NOMO-1 (cell line): Measurements from ENCODE around the gene PPP1R3G.

ENCODE experiments used
- DNase-seq, 2 experiments: peaks; one replicate each; lab custom pipeline; 2025; ENCODE audit not compliant: unreplicated experiment in 2 of 2; lab: John Stamatoyannopoulos, UW

The PPP1R3G gene

DNA sequence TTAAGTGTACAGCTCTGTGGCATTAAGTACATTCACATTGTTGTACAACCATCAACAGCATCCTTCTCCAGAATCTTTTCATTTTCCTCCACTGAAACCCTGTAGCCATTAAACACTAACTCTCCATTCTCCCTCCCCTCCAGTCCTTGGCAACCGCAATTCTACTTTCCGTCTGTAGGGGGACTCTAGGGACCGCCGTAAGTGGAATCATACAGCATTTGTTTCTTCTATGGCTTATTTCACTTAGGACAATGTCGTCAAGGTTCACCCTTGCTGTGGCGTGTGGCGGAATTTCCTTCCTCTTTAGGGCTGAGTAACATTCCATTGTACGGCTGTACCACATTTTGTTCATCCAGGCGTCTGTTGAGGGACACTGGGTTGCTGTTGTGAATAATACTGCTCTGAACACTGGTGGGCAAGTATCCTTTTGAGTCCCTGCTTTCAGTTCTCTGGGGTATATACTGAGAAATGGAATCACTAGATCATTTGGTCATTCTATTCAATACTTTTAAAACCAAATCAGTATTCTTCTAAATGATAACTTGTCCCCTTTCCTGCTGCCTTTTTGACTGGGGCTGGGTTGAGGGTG lies 50.7 kb downstream of the PPP1R3G start:
- DNase-seq: peak; percentile 19 to 46

DNA sequence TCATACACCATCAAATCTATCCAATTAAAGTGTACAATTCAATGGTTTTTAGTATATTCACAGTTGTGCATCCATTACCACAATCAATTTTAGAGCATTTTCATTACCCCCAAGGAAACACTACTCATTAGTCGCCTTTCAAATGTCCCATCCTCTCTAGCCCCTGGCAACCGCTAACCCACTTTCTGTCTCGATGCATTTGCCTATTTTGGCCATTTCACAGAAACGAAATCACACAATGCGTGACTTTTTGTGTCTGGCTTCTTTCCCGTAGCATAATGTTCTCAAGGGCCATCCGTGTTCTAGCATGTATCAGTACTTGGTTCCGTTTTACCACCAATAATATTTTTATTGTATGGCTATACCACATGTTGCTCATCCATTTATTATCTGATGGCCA lies 51.7 kb downstream of the PPP1R3G start:
- DNase-seq: no peak
